ENCODE measurements around the gene LRRIQ4.

- no peak for TF ChIP-seq CTCF (IDR thresholded peaks at IDR 0.05)
- no peak for TF ChIP-seq POLR2A (IDR thresholded peaks at IDR 0.05)
These were observed 58.6 kb downstream of the LRRIQ4 start for GRCh38 chr3:169871129-169871886.
